ENCODE data around the gene HES3.
A peak's percentile ranks its signal among the peaks of the same experiment; 100 is the strongest.

- TF ChIP-seq CTCF (conservative IDR thresholded peaks at IDR 0.05) (no peak), ZFX (IDR thresholded peaks at IDR 0.05) (peak; percentile 92)
Observed at GRCh38 chr1:6205849-6206519, 38.0 kb upstream of the HES3 start, which contains the start of gene RNF207.

All from C4-2B (cell line).